COLO668 (cell line): ENCODE measurements around the gene NDRG3.
"Not testable (repeated sequence)": the region's sequence is repeated elsewhere in the genome, so short reads cannot be mapped to it uniquely, and the experiment has no call there.

Experiments
- DNase-seq: peaks from one replicate; lab custom pipeline; 2025; ENCODE audit not compliant: unreplicated experiment; lab: John Stamatoyannopoulos, UW

NDRG3 gene

DNA sequence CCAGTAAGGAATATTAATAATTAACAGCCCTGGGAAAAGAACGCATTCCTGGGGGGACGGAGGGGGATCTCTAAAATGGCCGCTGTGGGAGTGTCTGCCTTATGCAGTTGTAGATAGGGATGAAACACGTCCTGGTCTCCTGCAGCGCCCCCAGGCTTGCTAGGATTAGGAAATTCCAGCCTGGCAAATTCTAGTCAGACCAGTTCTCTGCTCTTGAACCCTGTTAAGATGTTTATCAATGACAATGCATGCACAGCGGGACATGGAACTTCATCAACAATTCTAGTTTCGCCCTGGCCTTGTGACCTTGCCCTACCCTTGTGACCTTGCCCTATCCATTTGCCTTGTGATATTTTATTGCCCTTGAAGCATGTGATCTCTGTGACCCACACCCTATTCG is 50.4 kb downstream of the NDRG3 start:
- not testable (repeated sequence) for DNase-seq

DNA sequence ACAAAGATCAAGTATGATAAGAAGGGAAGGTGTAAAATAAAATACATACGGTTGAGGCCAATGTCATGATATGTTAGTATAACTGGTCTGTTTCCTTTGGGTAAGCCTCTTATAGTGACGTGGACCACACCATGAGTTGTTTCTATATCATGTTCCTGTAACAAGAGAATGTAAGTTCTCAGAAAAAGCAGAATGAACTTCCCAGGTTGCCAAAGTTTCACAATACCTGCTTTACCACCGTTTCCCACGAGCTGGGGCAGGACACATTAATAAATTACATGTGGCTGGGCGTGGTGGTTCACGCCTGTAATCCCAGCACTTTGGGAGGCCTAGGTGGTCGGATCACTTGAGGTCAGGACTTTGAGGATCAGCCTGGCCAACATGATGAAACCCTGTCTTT is 57.3 kb downstream of the NDRG3 start:
- DNase-seq, result no peak

DNA sequence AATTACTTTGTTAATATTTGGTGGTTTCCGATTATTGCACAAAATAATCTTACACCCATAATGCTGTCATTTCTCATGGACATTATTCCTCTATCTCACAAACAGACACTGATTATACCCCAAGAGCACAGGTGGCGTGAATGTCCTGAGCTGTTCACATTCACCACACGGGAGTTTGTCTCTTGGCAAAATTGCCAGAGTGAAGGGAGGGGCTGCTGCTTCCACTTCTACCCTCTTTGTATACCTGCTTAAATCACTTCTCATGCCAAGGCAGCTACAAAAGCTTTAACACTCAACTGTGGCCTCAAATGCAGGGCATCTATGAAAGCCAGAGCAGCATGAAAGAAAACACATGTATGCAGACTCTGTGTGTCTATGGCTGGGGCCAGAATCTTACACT is 58.0 kb downstream of the NDRG3 start:
- DNase-seq, result no peak

DNA sequence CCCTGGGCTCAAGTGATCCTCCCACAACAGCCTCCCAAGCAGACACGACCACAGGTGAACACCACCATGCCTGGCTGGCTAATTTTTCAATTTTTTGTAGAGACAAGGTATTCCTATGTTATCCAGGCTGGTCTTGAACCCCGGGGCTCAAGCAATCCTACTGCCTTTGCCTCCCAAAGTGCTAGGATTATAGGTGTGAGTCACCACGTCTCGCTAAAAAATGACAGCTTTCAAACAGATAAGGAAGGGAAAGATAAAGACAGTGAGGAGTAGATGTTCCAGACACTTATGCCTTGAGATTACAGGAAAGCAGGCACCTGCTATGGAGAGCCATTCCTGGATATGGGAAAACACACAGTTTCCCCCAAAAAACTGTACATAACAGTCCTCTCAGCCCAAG is 58.9 kb downstream of the NDRG3 start:
- DNase-seq, result no peak

DNA sequence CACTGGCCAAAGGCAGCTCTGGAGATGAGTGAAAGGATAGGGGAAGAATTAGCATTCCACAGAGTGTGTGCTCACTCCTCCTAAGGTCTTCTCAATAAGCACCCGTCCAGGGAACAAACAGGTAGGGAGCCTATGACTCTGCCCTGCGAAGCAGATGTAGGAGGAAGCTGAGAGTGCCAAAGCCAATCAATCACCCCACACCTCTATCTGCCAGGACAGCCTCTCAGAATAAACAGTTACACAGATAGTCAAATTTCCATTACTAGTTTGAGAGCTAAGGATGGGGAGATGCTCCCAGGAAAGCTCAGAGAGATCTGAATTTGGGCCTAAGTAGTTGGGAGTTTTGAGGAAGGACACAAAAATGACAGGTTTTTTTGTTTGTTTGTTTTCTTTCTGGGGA is 59.4 kb downstream of the NDRG3 start:
- no peak for DNase-seq

DNA sequence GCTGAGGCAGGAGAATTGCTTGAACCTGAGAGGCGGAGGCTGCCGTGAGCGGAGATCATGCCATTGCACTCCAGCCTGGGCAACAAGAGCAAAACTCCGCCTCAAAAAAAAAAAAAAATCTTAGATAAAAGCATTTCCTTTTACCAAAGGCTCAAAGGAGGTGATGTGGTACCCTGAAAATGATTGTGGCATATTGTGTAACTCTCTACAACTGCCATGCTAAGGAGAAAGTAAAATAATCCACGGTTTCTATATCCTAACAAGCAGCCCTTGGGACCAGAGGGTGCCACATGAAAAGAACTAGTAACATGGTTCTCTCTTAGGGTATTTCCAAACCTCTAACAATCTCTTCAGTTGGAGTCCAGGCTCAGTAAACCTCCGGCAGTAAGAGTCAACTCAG is 61.1 kb downstream of the NDRG3 start:
- DNase-seq, result no peak

DNA sequence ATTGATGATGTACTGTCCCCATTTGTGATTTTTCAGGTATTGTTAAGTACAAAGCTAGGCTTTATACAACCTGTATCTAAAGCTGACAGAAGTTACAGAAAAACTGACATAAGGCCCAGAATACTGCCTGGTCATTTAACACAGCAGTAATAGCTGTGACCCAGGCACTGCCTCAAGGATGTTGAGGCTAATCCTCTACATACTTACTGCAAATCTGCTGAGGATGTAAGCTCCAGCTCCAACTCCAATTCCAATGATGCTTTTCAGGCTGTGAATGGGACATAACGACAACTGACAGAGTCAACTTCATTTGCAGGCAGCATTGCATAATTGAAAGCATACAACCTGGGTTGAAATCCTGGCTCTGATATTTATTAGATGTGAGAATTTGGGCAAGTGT is 63.6 kb downstream of the NDRG3 start:
- no peak for DNase-seq

DNA sequence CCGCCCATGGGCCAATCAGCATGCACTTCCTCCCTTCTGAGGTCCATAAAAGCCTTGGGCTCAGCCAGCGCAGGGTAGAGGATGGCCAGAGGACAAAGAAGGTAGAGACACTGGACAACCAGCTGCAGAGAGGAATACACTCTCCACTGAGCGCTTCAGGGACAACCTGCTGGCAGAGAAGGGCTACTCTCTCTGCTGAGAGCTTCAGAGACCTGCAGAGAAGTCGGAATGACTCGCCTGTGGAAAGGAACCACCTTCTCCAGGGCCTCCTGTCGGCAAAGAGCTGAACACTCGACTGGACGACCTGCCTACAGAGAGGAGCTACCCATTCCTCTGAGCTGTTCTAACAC is 68.5 kb downstream of the NDRG3 start:
- no peak for DNase-seq

DNA sequence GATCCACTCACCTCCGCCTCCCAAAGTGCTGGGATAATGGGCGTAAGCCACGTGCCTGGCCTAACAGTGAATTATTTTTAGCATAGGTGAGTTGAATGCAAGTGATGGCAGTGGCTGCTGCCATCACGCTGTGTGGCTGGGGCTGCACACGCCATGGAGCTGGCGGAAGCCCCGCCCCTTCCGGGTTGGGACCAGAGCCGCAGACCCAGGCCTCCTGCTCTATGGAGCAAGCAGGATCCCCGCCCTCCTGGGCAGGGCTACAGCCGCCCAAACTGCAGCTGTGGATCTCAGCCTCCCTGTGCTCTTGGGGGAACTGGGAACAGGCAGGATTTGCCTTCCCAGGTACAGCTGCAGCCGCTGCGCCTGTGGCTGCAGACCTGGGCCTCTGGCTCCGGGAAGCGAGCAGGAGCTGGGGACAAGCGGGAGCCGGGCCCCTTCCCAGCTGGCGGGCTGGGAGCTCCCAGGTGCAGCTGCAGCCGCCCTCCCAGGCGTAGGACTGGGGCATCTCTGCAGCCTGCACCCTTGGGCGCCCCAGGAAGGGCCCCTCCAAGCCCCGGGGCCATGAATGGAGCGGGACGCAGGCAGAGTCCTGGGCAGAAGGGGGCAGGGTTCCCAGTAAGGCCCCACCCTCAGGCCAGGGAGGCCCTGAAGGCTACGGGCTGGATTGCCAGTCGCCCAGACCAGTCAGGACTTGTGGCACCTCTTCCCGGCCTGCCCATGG is 69.0 kb downstream of the NDRG3 start:
- no peak for DNase-seq

DNA sequence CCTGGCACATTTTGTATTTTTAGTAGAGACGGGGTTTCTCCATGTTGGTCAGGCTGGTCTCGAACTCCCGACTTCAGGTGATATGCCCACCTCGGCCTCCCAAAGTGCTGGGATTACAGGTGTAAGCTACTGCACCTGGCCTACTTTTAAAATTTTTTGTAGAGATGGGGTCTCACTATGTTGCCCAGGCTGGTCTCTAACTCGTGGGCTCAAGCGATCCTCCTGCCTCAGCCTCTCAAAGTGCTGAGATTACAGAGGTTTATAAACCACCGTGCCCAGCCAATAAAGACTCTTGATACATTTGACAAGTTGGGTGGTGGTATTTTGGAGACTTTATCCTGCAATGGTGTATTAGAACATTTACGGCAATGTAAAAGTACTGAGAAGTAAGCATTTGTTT is 70.3 kb downstream of the NDRG3 start:
- DNase-seq, result not testable (repeated sequence)

DNA sequence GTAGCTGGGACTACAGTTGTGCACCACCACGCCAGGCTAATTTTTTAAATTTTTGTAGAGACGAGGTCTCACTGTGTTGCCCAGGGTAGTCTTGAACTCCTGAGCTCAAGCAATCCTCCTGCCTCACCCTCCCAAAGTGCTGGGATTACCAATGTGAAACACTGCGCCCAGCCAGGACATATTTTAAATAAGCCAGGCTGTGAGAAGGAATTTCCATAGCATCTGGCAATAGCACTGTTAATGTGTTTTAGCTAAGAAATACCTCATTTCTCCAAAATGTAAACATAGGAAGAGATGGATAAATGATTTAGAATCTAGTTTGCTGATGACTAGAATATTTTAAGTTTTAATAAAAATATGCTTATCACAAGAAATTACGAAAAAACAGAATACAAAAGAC is 72.9 kb downstream of the NDRG3 start:
- DNase-seq, result no peak

DNA sequence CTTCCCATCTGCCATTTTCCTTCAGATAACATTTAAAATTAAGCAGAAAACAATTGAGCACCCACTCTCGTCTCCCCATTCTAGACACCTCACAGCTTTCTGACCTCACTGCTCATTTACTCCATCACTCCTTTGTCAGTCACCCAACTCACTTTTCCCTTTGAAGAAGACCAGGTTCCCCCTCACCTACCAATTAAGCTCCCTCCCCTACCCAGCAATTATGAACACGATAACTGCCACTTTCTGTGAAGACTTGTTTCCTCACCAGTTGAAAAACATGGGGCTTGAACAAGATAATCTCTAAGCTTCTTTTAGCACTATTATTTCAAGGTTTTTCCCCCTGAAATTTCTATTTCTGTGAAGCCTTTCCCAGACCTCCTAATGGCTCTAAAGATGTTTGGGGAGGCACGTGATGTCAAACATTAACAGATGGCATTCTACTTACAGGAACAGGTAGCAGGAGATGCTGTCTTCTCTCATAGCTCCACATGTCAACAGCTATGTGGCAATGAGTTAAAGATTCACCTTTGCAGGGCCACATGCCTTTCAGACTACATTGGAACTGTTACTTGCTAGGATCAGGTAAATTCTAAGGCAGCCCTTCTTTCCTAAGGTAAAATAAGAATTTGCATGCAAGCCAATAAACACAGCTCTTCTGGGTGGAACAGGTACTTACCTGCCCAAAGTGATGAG is 75.1 kb downstream of the NDRG3 start:
- no peak for DNase-seq

DNA sequence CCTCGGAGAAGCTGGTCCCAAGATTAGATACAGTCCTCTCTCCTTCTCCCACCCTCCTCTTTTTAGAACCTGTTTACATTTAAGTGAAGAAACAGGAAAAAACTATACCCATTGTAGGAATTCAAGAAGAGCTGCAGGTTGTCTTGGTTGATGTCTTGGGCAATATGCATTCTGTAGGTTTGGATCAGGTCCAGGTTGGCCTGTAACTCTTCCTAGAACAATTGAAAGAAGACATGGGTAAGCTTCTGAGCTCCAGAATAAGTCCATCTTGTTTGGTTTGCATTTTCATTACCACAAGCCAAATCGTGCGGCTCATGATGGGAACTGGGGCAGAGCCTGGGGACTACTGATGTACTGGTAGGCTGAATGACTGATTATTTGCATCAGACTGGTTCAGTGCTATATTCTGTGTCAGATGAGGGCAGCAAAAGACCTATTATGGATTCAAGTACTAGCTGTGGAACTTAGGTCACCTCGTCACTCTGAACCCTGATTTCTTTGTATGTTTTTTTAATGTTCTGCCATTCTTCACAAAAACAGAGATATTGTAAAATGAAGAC is 79.6 kb downstream of the NDRG3 start:
- DNase-seq, result no peak

DNA sequence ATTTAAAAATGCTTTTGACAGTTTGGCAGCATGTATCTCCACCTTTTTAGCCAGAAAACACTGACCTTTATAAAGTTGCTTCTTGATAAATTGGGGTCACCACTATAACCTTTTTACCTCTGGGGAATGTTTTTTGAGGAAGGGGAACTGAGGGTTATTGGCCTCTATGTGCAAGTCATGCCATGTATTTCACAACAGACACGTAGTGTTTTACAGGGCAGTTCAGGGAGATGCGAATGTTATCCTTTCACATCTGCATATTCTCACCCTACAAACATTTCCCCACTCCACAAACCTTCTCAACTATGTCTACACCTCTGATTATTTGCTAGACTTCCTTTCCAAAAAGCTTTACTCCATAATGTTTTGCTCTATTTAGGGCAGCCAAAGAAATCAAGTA is 82.9 kb downstream of the NDRG3 start:
- DNase-seq, result no peak

DNA sequence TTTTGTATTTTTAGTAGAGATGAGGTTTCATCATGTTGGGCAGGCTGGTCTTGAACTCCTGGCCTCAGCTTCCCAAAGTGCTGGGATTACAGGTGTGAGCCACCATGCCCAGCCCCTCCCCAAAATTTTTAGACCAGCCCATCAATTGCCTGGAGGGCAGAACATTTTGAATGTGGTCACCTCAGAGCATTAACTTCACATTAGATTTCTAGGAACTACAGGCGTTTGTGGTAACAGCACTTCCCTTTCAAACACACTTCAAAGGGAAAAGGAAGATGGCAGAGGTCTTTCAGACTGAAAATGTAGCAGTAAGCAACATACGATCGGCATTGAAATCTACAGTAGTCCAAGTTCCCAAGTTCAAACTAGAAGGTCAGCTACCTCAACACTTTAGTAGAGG is 87.6 kb downstream of the NDRG3 start:
- DNase-seq, result no peak

DNA sequence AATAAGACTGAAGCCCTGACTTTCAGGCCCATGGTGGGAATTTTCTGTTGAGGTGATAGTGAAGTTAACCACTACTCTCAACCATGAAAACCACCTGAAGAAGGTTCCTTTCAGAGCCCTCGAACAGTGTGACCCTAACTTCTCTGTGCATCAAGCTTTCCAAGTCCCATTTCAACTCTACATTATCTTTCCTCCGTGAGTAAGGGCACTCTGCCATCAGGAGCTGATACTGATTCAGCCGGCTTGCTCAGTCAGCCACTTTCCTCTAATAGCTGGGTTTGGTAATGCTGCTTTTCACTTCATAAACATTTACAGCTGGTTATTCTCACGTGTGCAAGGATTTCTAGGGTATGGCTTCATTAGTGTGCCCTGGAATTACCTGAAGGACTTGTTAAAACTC is 89.2 kb downstream of the NDRG3 start:
- no peak for DNase-seq

DNA sequence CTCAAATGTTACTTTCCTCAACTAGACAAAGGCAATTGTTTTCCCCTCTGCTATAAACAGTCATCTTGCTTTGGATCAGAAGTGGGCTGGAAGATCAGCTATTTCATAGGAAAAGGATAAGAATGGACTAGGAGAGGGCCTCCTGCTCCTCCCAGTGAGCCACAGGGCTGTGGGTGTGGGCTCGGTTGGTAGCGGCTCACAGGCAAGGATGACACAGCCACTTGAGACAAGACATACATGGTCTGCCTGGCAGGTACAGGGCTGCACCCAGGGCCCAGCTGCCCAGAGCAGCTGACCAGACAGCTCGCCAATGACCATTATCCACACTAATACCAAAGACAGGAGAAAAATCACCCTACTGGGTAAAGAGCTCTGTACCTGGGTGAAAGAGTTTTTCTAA is 90.9 kb downstream of the NDRG3 start:
- no peak for DNase-seq

DNA sequence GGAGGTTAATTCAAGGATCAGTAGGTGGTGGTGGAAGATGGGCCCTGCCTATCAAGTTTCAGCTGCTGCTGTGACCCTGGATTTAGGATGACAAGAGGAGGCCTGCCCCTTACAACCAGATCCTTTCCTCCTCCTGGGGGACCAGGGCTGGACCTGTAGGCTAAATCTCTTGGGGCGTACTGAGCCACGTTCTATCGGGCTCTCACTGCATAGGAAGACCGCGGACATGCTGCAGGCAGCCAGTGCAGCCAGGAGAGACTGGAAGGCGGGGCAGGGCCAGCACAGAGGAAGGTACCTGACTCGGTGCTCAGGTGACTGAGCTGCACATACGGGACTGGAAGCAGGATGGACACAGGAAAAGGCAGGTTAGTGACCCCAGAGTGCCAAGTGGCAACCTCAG is 91.4 kb downstream of the NDRG3 start:
- no peak for DNase-seq

DNA sequence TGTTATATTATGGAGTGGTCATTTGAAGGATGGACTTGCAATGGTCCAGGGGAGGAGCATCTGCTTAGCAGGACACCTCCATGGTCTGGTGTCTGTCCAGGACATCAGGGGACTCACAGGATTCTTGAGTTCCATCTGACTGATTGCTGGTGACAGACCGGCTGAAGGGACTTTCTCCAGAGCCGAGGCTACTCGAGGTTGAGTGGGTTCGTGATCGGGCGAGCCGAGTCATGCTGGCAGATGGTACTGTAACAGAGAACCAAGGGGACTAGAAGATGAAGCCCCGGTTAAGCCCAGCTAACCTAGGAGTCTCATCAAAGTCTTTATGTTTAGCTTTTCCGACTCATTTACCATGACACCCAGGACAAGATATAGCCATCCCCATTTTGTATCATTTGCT is 92.4 kb downstream of the NDRG3 start:
- no peak for DNase-seq

DNA sequence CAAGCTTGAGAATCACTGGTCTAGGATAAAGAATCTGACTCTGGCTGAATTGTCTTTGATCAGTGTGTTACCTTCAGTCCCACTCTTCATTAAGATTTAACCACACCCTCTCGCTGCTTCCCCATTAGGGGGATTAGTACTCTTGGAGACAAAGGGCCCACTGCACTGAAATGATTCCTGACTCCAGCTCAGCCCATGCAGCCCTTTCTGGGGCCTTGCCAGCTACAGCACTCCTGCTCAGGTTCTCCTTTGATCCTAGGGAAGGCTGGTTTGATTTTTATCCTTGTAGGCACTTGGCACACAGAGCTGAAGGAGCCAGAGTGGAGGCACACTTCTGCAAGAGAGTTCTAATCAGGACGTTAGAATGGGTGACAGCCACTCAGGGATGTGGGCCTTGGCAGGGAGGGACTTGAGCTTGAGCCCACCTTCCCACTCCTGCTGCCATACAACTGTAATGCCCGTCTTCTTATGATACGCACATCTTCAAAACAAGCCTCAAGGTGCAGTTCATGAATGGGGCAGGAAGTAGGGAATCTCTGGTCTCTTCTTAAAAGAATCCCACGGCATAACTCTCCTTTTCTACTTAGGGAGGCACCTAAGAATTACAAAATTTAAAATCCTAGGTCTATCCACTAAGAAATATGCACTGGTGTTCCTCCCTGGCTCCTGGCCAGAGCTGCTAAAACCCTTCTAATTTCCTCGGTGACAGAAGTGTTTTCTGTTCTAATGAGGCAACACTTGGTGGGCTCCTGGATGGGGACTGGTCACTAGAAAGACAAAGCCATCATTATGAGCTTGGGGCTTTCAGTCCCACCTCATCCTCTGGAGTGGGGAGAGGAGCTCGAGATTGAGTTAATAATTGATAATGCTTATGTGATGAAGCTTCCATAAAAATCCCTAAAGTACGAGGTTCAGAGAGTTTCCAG is 98.4 kb downstream of the NDRG3 start:
- no peak for DNase-seq

DNA sequence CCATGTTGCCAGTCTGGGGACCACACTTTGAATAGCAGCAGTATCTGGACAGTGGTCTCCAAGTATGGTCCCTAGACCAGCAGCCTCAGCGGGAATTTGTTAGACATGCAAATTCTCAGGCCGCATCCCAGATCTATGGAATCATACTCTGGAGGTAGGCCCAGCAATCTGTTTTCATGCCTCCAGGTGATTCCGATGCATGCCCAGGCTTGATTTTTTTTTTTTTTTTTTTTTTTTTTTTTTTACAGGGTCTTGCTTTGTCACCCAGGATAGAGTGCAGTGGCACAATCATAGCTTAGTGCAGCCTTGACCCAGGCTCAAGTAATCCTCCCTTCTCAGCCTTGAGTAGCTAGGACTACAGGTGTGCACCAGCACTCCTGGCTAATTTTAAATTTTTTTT is 99.2 kb downstream of the NDRG3 start:
- DNase-seq, result no peak

DNA sequence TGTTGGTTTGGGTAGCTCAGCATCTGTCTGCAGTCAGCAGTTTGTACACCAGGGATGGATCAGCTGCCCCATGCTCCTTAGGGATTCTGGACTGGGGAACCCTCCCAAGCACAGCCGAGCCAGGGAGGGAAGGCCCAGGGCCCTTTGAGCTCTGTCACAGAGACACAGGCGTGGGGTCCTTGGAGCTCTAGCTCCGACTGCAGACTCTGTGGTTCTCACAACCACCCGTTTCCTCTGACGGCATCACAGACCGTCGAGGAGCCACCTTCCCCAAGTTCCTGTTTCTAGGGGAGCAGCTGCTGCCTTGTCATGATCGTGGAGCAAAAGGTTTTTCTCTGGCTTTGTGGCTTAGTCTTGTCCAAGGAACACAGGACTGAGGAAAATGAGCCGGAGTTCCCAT is 99.9 kb downstream of the NDRG3 start, which contains the start of gene SLA2:
TSS of gene SLA2 (minus strand) at position 199 of the 400 bp plus-strand sequence. CDS start 4,861 bp downstream, outside the sequence.
- no peak for DNase-seq
